Heart right ventricle (tissue), 16 donors: ENCODE measurements around the gene MAST3. TPM values are rescaled to one million over a fixed set of nuclear protein-coding genes. Genes with fewer than 3 reads are reported as not detected.
A peak's percentile ranks its signal among the peaks of the same experiment; 100 is the strongest.
"Not testable (repeated sequence)": the region's sequence is repeated elsewhere in the genome, so short reads cannot be mapped to it uniquely, and the experiment has no call there.

ENCODE experiments used
- ATAC-seq, 8 donors: fragments of 200-7000 bp; cut with Tn5 transposase; one replicate each; pipeline ENCODE4 v1.9.1; 2020; ENCODE audit warnings: mild to moderate bottlenecking in 8 of 8, moderate library complexity in 8 of 8, moderate number of reproducible peaks in 1 of 8
- DNase-seq, 2 donors: peaks; one replicate each; pipeline ENCODE4 v3.0.0-alpha.2; 2020
- H3K27ac ChIP-seq, 10 donors: fragments of 200-600 bp; sonication (generic) in 2 of 10; one replicate each; pipeline versions ENCODE4 v1.5.0 to v1.8.0; 2020 to 2022; ENCODE audit warnings: mild to moderate bottlenecking in 3 of 10
- H3K27me3 ChIP-seq, 7 donors: fragments of 200-600 bp; one replicate each; pipeline ENCODE4 v1.8.0; 2021 to 2022; ENCODE audit warnings: mild to moderate bottlenecking in 2 of 7
- H3K36me3 ChIP-seq, 9 donors: fragments of 200-600 bp; sonication (generic) in 1 of 9; one replicate each; pipeline versions ENCODE4 v1.5.0 to v1.8.0; 2020 to 2022; ENCODE audit warnings: mild to moderate bottlenecking in 2 of 9
- H3K4me1 ChIP-seq, 9 donors: fragments of 200-600 bp; sonication (generic) in 1 of 9; one replicate each; pipeline versions ENCODE4 v1.5.0 to v1.8.0; 2020 to 2022; ENCODE audit warnings: mild to moderate bottlenecking in 4 of 9
- H3K4me3 ChIP-seq, 10 donors: fragments of 200-600 bp; sonication (generic) in 2 of 10; one replicate each; pipeline versions ENCODE4 v1.5.0 to v1.8.0; 2020 to 2022; ENCODE audit warnings: mild to moderate bottlenecking in 7 of 10, moderate library complexity in 2 of 10
- H3K9me3 ChIP-seq, 11 donors: fragments of 200-600 bp in 10 of 11; sonication (generic) in 2 of 11; one replicate each; pipeline versions ENCODE4 v1.5.0 to v1.8.0; 2013 to 2022; ENCODE audit warnings: mild to moderate bottlenecking in 2 of 11, control low read depth in 1 of 11, moderate library complexity in 1 of 11
- CTCF ChIP-seq, 9 donors: fragments of 200-600 bp; sonication (generic) in 2 of 9; IDR thresholded peaks; one replicate each; pipeline versions ENCODE4 v1.5.0 to v1.8.0; 2021 to 2022; ENCODE audit warnings: antibody characterized with exemption in 9 of 9, mild to moderate bottlenecking in 5 of 9, moderate library complexity in 1 of 9
- WGBS, 2 donors: extraction: QIAGEN DNeasy Blood & Tissue Kit; methylation state at CpG; one replicate each; pipeline ENCODE4 v1.1.7; 2013; ENCODE audit warnings: inconsistent platforms in 1 of 2; 5-methylcytosine and 5-hydroxymethylcytosine counted together
- intact Hi-C, 10 donors: fragments of 100-400 bp; cut with DNase I; formaldehyde crosslinking; loops; one replicate each; pipeline versions ENCODE4 v1.11.1 to v1.14.2; 2022
- polyA plus RNA-seq, 2 donors: library from polyadenylated mRNA; stranded (reverse); fragments of 200-250 nt; gene quantifications; one replicate each; pipeline ENCODE4 v1.2.3, GENCODE V29; 2013
- total RNA-seq, 10 donors: library from RNA; stranded (reverse); fragmentation: NEBNext Ultra II Directional in 3 of 10; extraction: Animal tissue kit (Norgen Biotek cat#: 25700) in 3 of 10; gene quantifications; one replicate each; pipeline versions ENCODE4 v1.2.1 to v1.2.4, GENCODE V29; 2021 to 2023
- donor health status: Arrhythmogenic right ventricular cardiomyopathy.
- donor health status: ischemic (EF 13 %, LVEDD 7.1; RV severe dilation, severe dysfunction).
- donor health status: healthy with polysubstance abuse.
- donor health status: DM: no; HTN: yes; CAD: no.
- donor health status: DM: no; HTN: no; CAD: no.
- donor health status: ischemic (EF 25% LVEDD 6.9; RV normal size, moderate dysfunction).
- donor health status: ischemic (EF 25% LVEDD 5.7; RV mildly dilated, moderate dysfunction).
- donor health status: healthy.
- donor health status: DM: yes; HTN: yes; CAD: no.
- donor health status: Ischemic cardiomyopathy.
- donor health status: ischemic (EF 35%, LVEDD 5.7; RV mildly dilated, moderate dysfunction).
- donor health status: nonischemic (EF 11% LVEDD 7.7; RV severe dilation, severe dysfunction).
- donor health status: DM: yes; HTN: yes; CAD: no.
- donor health status: PGD.
- donor health status: ischemic (EF 29% LVEDD 5.4; RV normal size, mild dysfunction).
- donor health status: nonischemic (EF 23%, LVEDD 6.1; RV moderate dilation, normal function).

Gene MAST3
- total and polyA plus RNA-seq, 12 donors = 1.5 to 6.4 (median 4.1) TPM

- no peak for TF ChIP-seq CTCF (IDR thresholded peaks at IDR 0.05)
- DNase-seq (no peak), ATAC-seq (no peak)
- Histone ChIP-seq H3K4me1 (peaks cover 0 to 36% (median 22%) of the 10 kb centered on the region in 9 donors), H3K36me3 (no peaks in the 10 kb centered on the region), H3K4me3 (no peak overlapping the region), H3K9me3 (no peaks in the 10 kb centered on the region), H3K27me3 (peaks cover 0 to 64% (median 39%) of the 10 kb centered on the region in 7 donors), H3K27ac (no peak overlapping the region)
- WGBS, 2 donors = 84 to 85% methylated on average over 3 of the region's 3 CpGs
- intact Hi-C loops = no loop called here
These were observed 3.7 kb downstream of the MAST3 start for GRCh38 chr19:18101268-18101667.

GRCh38 chr19:18102916-18103542 lies 5.5 kb downstream of the MAST3 start:
- no peak for DNase-seq
- no peaks in the 10 kb centered on the region for H3K36me3 ChIP-seq
- H3K27me3 ChIP-seq = peaks cover 0 to 59% (median 37%) of the 10 kb centered on the region in 7 donors
- intact Hi-C loops = no loop called here
- peaks cover 0 to 36% (median 18%) of the 10 kb centered on the region in 9 donors for H3K4me1 ChIP-seq
- no peak overlapping the region for H3K27ac ChIP-seq
- 75 to 79% methylated on average over 15 of the region's 15 CpGs for WGBS, 2 donors
- no peaks in the 10 kb centered on the region for H3K9me3 ChIP-seq
- no peak overlapping the region for H3K4me3 ChIP-seq
- no peak for TF ChIP-seq CTCF (IDR thresholded peaks at IDR 0.05)
- no peak for ATAC-seq

GRCh38 chr19:18104793-18105131 lies 7.2 kb downstream of the MAST3 start:
- DNase-seq = no peak
- H3K9me3 ChIP-seq = no peaks in the 10 kb centered on the region
- peak overlapping the region in 9 of 10 donors; percentile 25 to 51 (median 47) for H3K4me3 ChIP-seq
- intact Hi-C loops = no loop called here
- WGBS, 2 donors = 67 to 75% methylated on average over 5 of the region's 5 CpGs
- H3K27ac ChIP-seq = peak overlapping the region in 5 of 10 donors; percentile 13 to 33 (median 26)
- H3K4me1 ChIP-seq = peaks cover 0 to 38% (median 15%) of the 10 kb centered on the region in 9 donors
- peak in 1 of 8 donors; percentile 18 for ATAC-seq
- no peaks in the 10 kb centered on the region for H3K36me3 ChIP-seq
- no peak for TF ChIP-seq CTCF (IDR thresholded peaks at IDR 0.05)
- H3K27me3 ChIP-seq = peaks cover 0 to 42% (median 19%) of the 10 kb centered on the region in 7 donors

GRCh38 chr19:18105259-18105658 lies 7.7 kb downstream of the MAST3 start:
- H3K4me3 ChIP-seq, H3K9me3 ChIP-seq, ATAC-seq, H3K27ac ChIP-seq, DNase-seq, H3K36me3 ChIP-seq, intact Hi-C loops: not testable (repeated sequence)
- WGBS, 2 donors = 82 to 89% methylated on average over 7 of the region's 7 CpGs
- peaks cover 0 to 39% (median 14%) of the 10 kb centered on the region in 7 donors for H3K27me3 ChIP-seq
- peaks cover 0 to 40% (median 17%) of the 10 kb centered on the region in 9 donors for H3K4me1 ChIP-seq

DNA sequence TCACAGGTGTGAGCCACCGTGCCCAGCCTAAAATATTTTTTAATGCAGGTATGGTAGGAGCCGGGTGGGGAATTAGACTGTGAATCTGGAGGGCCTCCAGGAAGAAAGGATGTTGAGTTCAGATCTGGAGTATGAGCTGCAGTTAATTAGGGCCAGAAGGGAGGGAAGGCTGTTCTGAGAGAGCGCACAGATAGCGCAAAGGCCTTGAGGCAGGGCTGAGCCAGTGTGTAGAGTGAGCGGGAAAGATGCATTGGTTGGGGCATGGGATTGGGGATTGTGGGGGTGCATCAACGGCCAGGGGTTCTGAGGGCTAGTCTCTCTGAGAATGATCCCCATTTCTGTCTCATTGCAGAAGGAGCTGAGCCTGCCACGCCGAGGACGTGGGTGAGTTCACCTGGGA lies 9.7 kb downstream of the MAST3 start:
- intact Hi-C loops = no loop called here
- H3K4me3 ChIP-seq = no peak overlapping the region
- no peak for DNase-seq
- ATAC-seq = no peak
- no peaks in the 10 kb centered on the region for H3K9me3 ChIP-seq
- peaks cover 5 to 48% (median 22%) of the 10 kb centered on the region in 9 donors for H3K4me1 ChIP-seq
- H3K27me3 ChIP-seq = peaks cover 0 to 27% (median 8%) of the 10 kb centered on the region in 7 donors
- H3K36me3 ChIP-seq = no peaks in the 10 kb centered on the region
- TF ChIP-seq CTCF (IDR thresholded peaks at IDR 0.05) = no peak
- 91 to 93% methylated on average over 9 of the region's 9 CpGs for WGBS, 2 donors
- no peak overlapping the region for H3K27ac ChIP-seq
